Liver (tissue), 3 donors: Measurements from ENCODE around the gene CDO1.

Experiments used
- CTCF ChIP-seq: fragments of 150-350 bp; IDR thresholded peaks from 2 replicates; pipeline ENCODE4 v1.5.1; 2017; ENCODE audit warnings: improper control_type of control experiment, low read depth, low read length; ENCODE audit not compliant: missing input control
- FOXA1 ChIP-seq: IDR thresholded peaks from 2 replicates; pipeline ENCODE4 v1.6.1; 2016; ENCODE audit warnings: antibody characterized with exemption
- GABPA ChIP-seq, 2 donors: IDR thresholded peaks in 1 of 2; conservative IDR thresholded peaks in 1 of 2; 2 replicates each; pipeline ENCODE4 v1.6.1; 2016; ENCODE audit warnings: antibody characterized with exemption in 2 of 2, mild to moderate bottlenecking in 1 of 2, moderate library complexity in 1 of 2
- JUND ChIP-seq, 2 donors: IDR thresholded peaks; 2 replicates each; pipeline ENCODE4 v1.6.1; 2016; ENCODE audit warnings: antibody characterized with exemption in 2 of 2
- REST ChIP-seq: IDR thresholded peaks from 2 replicates; pipeline ENCODE4 v1.6.1; 2016; ENCODE audit warnings: antibody characterized with exemption, mild to moderate bottlenecking
- TAF1 ChIP-seq: conservative IDR thresholded peaks from 2 replicates; pipeline ENCODE4 v1.6.1; 2016; ENCODE audit warnings: antibody characterized with exemption, mild to moderate bottlenecking
- YY1 ChIP-seq: IDR thresholded peaks from 2 replicates; pipeline ENCODE4 v1.6.1; 2016; ENCODE audit warnings: antibody characterized with exemption, mild to moderate bottlenecking
- ZBTB33 ChIP-seq: IDR thresholded peaks from 2 replicates; pipeline ENCODE4 v1.6.1; 2016; ENCODE audit warnings: antibody characterized with exemption
- donor health status: healthy.
- donor health status: healthy.

GRCh38 chr5:115849258-115849798, 32.9 kb upstream of the CDO1 start:
- TF ChIP-seq CTCF (no peak), JUND (IDR thresholded peaks at IDR 0.05) (no peak), REST (no peak), FOXA1 (no peak), TAF1 (no peak), GABPA (IDR thresholded peaks at IDR 0.05 in 1 of 2, conservative IDR thresholded peaks at IDR 0.05 in 1 of 2) (no peak), YY1 (no peak), ZBTB33 (no peak)
